Endodermal cell (in vitro differentiated cells): ENCODE measurements around the gene TIE1. TPM values are rescaled to one million over a fixed set of nuclear protein-coding genes. Genes with fewer than 3 reads are reported as not detected.

Experiments used
- DNase-seq: peaks from one replicate; pipeline ENCODE4 v3.0.0-alpha.2; 2017
- H3K27ac ChIP-seq: 2 replicates; pipeline ENCODE4 v1.5.1; 2013; ENCODE audit warnings: mild to moderate bottlenecking, low read depth, low read length, moderate library complexity
- H3K27me3 ChIP-seq: 2 replicates; pipeline ENCODE4 v1.6.1; 2013; ENCODE audit warnings: mild to moderate bottlenecking, low read length, moderate library complexity; ENCODE audit not compliant: insufficient read depth, control insufficient read depth, poor library complexity, severe bottlenecking
- H3K36me3 ChIP-seq: 2 replicates; pipeline ENCODE4 v1.7.0; 2013; ENCODE audit warnings: mild to moderate bottlenecking, low read length, moderate library complexity; ENCODE audit not compliant: control insufficient read depth, insufficient read depth
- H3K4me1 ChIP-seq: one replicate; pipeline ENCODE4 v1.7.0; 2013; ENCODE audit warnings: low read length; ENCODE audit not compliant: control insufficient read depth, insufficient read depth
- H3K4me3 ChIP-seq: 2 replicates; pipeline ENCODE4 v1.5.1; 2013; ENCODE audit warnings: mild to moderate bottlenecking, low read length, moderate library complexity
- H3K9ac ChIP-seq: 2 replicates; pipeline ENCODE4 v1.6.1; 2013; ENCODE audit warnings: mild to moderate bottlenecking, low read length, moderate library complexity; ENCODE audit not compliant: poor library complexity, severe bottlenecking; ENCODE audit errors: extremely low read depth
- H3K9me3 ChIP-seq: 2 replicates; pipeline ENCODE4 v1.6.1; 2013; ENCODE audit warnings: mild to moderate bottlenecking, low read length, moderate library complexity; ENCODE audit not compliant: control insufficient read depth
- H3K27ac Mint-ChIP-seq: 2 replicates; pipeline ENCODE4 v1.8.0; 2020; ENCODE audit warnings: mixed read lengths
- H3K27me3 Mint-ChIP-seq: 2 replicates; pipeline ENCODE4 v1.8.0; 2021; ENCODE audit warnings: mild to moderate bottlenecking, mixed read lengths; ENCODE audit not compliant: insufficient read depth
- H3K36me3 Mint-ChIP-seq: 2 replicates; pipeline ENCODE4 v1.8.0; 2020; ENCODE audit warnings: low read depth, mixed read lengths
- H3K4me1 Mint-ChIP-seq: 2 replicates; pipeline ENCODE4 v1.8.0; 2020; ENCODE audit warnings: mixed read lengths
- H3K4me3 Mint-ChIP-seq: 2 replicates; pipeline ENCODE4 v1.8.0; 2020; ENCODE audit warnings: mild to moderate bottlenecking, moderate library complexity, mixed read lengths
- H3K9me3 Mint-ChIP-seq: 2 replicates; pipeline ENCODE4 v1.8.0; 2020; ENCODE audit warnings: mild to moderate bottlenecking, mixed read lengths
- CTCF ChIP-seq: fragments of 200-600 bp; sonication (generic); conservative IDR thresholded peaks from 2 replicates; pipeline ENCODE4 v1.5.0; 2021; ENCODE audit warnings: antibody characterized with exemption, mild to moderate bottlenecking
- WGBS, 2 experiments: methylation state at CpG; one replicate each; pipeline versions ENCODE4 v1.1.5 to v1.1.7; 2013; ENCODE audit warnings: missing lambda C conversion rate in 2 of 2, mixed read lengths in 1 of 2; ENCODE audit not compliant: insufficient coverage in 1 of 2, insufficient read length in 1 of 2; 5-methylcytosine and 5-hydroxymethylcytosine counted together
- total RNA-seq, 2 donors: library from RNA; stranded (reverse); fragmentation: NEBNext Ultra II Directional in 1 of 2; extraction: Animal tissue kit (Norgen Biotek cat#: 25700) in 1 of 2; gene quantifications; 2 replicates in 1 of 2; 3 replicates in 1 of 2; pipeline ENCODE4 v1.2.1, GENCODE V29; 2021

TIE1 gene
- total RNA-seq, 2 donors from 2014 or later = 0.40 to 0.99 TPM

- no peak overlapping the region for H3K4me3 Mint-ChIP-seq
- H3K4me3 ChIP-seq = no peak overlapping the region
- no peaks in the 10 kb centered on the region for H3K36me3 ChIP-seq
- H3K9ac ChIP-seq = no peak overlapping the region
- peaks cover 32% of the 10 kb centered on the region for H3K27me3 Mint-ChIP-seq
- DNase-seq = no peak
- H3K27ac Mint-ChIP-seq = no peak overlapping the region
- no peak overlapping the region for H3K27ac ChIP-seq
- peaks cover 29% of the 10 kb centered on the region for H3K9me3 ChIP-seq
- H3K9me3 Mint-ChIP-seq = peaks cover 63% of the 10 kb centered on the region
- WGBS, 2 experiments = 78 to 88% methylated on average over 1 to 4 of the region's 4 CpGs
- H3K27me3 ChIP-seq = no peaks in the 10 kb centered on the region
- peaks cover 7% of the 10 kb centered on the region for H3K36me3 Mint-ChIP-seq
- no peaks in the 10 kb centered on the region for H3K4me1 Mint-ChIP-seq
- no peaks in the 10 kb centered on the region for H3K4me1 ChIP-seq
- TF ChIP-seq CTCF = no peak
Observed at GRCh38 chr1:43253173-43253572, 47.6 kb upstream of the TIE1 start.

DNA sequence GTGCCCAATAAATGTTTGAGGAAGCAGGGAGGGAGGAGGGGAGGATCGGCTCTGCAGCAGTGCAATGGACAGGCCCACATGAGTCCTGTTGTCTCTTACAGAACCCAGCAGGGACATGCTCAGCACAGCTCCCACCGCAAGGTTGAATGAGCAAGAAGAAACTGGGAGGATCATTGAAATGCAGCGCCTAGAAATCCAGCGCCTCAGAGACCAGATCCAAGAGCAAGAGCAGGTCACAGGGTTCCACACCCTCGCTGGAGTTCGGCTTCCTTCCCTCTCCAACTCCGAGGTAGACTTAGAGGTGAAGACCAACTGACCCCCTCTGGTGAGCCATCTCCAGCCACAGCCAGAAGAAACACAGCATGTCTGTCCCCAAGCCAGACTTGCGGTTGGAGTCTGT lies 46.9 kb upstream of the TIE1 start:
- Mint-ChIP-seq H3K4me1 (no peaks in the 10 kb centered on the region), H3K4me3 (no peak overlapping the region), H3K27me3 (peaks cover 37% of the 10 kb centered on the region), H3K27ac (no peak overlapping the region), H3K36me3 (peaks cover 11% of the 10 kb centered on the region), H3K9me3 (peaks cover 66% of the 10 kb centered on the region)
- WGBS, 2 experiments = 89 to 97% methylated on average over 5 to 8 of the region's 8 CpGs
- no peak for TF ChIP-seq CTCF
- peaks cover 36% of the 10 kb centered on the region for H3K9me3 ChIP-seq
- H3K4me1 ChIP-seq = no peaks in the 10 kb centered on the region
- DNase-seq = no peak
- no peak overlapping the region for H3K4me3 ChIP-seq
- no peak overlapping the region for H3K9ac ChIP-seq
- no peak overlapping the region for H3K27ac ChIP-seq
- no peaks in the 10 kb centered on the region for H3K27me3 ChIP-seq
- H3K36me3 ChIP-seq = no peaks in the 10 kb centered on the region

DNA sequence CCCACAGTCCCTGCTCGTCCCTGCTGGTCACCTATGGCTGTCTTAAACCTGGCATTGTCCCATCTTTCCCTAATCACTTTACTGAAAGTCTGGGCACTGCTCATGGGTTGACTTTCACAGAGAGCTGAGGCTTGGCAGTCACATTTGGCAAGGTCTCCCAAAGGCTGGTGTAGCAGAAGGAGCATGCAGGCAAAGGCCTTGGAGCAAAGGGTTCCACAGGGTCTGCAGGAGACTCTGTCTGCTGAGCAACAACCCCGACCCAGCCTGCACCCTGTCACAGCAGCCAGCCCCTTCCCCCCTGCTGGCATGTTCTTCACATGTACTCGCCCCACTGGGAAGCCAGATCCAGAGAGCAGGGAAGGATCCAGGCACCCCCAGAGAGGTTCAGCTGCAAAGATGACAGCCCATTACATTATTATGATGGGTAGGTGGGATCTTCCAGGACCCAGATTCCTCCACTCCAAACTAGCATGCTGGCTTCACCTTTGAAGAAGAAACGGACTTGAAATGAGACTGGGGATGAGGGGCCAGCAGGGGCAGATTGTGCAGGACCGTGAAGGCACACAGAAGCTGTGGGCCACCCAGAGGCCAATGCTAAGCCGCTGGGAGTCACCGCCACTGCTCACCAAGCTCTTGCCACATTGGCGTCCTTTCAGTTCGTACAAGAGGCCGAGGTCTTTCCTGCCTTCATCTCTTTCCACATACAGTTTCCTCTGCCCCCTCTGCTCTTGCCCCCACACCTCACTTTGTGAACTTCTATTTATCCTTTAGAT lies 45.2 kb upstream of the TIE1 start:
- Histone ChIP-seq H3K4me3 (no peak overlapping the region), H3K36me3 (no peaks in the 10 kb centered on the region), H3K9me3 (peaks cover 39% of the 10 kb centered on the region), H3K27me3 (no peaks in the 10 kb centered on the region), H3K27ac (no peak overlapping the region), H3K9ac (no peak overlapping the region), H3K4me1 (no peaks in the 10 kb centered on the region)
- H3K27me3 Mint-ChIP-seq = peaks cover 34% of the 10 kb centered on the region
- H3K4me1 Mint-ChIP-seq = no peaks in the 10 kb centered on the region
- H3K9me3 Mint-ChIP-seq = peaks cover 65% of the 10 kb centered on the region
- 70 to 75% methylated on average over 7 to 10 of the region's 10 CpGs for WGBS, 2 experiments
- no peak for DNase-seq
- no peak for TF ChIP-seq CTCF
- H3K36me3 Mint-ChIP-seq = peaks cover 8% of the 10 kb centered on the region
- no peak overlapping the region for H3K27ac Mint-ChIP-seq
- H3K4me3 Mint-ChIP-seq = no peak overlapping the region
